Choroid plexus epithelial cell (primary cell): ENCODE data around the gene BCL2.

Experiments used
- DNase-seq: peaks from one replicate; pipeline ENCODE4 v3.0.0-alpha.2; 2010; ENCODE audit warnings: low read depth
- H3K4me3 ChIP-seq: 2 replicates; pipeline ENCODE4 v1.5.1; 2011; ENCODE audit warnings: low read depth, mild to moderate bottlenecking, control low read depth, low read length, moderate library complexity
- TF ChIP-seq, protein P1 (sequence below): conservative IDR thresholded peaks from 2 replicates; pipeline ENCODE4 v1.5.1; 2011; ENCODE audit warnings: low read depth, mild to moderate bottlenecking, control low read depth, inconsistent platforms, low read length, moderate library complexity

BCL2 gene

DNA sequence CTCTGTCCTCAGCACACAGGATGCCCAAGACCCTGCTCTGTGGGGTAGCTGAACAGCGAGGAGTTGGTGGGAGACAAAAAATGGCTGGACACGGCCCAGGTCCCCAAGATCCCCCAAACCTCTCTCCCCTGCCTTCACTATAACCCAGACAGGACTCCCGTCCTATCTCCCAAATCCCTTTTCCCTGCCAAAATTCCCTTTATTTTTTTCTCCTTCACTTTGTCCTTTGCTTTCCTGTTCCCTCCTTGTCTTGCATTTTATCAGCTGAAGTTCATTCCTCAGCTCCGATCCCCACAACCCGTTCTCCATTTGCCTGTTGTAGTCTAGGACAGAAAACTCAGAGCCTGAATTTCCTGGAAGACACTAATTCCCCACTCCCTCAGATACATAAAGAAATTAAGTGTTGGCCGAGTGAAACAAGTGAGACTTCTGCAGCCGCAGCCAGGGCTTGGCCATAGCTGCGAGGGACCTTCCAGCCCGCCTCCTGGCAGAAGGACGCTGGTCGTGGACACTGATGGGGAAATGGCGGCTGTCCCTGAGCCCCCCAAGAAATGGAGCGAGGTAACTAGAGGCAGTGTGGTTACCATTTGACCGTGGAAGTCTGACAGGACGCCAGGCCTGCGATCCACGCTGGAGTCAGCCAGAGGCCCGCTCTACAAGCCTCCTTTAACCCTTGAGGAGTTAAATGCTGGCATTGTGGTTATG is 173.6 kb downstream of the BCL2 start:
- TF ChIP-seq, protein P1, sequence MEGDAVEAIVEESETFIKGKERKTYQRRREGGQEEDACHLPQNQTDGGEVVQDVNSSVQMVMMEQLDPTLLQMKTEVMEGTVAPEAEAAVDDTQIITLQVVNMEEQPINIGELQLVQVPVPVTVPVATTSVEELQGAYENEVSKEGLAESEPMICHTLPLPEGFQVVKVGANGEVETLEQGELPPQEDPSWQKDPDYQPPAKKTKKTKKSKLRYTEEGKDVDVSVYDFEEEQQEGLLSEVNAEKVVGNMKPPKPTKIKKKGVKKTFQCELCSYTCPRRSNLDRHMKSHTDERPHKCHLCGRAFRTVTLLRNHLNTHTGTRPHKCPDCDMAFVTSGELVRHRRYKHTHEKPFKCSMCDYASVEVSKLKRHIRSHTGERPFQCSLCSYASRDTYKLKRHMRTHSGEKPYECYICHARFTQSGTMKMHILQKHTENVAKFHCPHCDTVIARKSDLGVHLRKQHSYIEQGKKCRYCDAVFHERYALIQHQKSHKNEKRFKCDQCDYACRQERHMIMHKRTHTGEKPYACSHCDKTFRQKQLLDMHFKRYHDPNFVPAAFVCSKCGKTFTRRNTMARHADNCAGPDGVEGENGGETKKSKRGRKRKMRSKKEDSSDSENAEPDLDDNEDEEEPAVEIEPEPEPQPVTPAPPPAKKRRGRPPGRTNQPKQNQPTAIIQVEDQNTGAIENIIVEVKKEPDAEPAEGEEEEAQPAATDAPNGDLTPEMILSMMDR: no peak
- no peak for DNase-seq
- no peak overlapping the region for H3K4me3 ChIP-seq

DNA sequence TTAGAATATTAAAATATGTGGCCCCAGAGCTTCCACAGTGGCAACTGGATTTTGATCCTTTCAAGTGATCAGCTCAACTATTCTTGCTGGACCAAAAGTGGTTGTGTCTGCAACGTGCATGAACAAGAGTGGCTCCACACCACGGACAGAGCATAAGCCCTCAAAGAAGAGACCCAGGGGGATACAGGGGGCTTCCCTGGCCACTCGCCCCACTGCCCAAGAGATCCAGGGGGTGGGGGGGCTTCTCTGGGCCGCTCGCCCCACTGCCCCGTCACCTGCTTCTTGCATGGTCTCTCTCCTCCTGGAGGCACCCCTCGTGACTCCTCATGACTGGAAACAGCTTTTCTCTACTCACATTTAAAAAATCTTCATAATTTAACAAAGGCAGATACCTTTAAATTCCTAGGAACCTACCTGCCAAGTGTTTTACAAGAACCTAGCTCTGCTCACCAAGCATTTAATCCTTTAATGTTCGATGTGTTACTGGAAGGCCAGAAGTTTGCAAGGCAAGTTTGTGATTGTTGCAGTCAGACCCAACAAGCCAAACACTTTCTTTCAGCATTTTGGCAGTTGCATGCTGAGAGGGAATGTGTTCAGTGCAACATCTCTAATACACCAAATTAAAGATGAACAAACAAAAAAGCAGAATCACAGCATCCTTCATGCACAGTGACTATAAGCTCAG is 174.3 kb downstream of the BCL2 start:
- H3K4me3 ChIP-seq: no peak overlapping the region
- no peak for DNase-seq
- TF ChIP-seq, protein P1: no peak

DNA sequence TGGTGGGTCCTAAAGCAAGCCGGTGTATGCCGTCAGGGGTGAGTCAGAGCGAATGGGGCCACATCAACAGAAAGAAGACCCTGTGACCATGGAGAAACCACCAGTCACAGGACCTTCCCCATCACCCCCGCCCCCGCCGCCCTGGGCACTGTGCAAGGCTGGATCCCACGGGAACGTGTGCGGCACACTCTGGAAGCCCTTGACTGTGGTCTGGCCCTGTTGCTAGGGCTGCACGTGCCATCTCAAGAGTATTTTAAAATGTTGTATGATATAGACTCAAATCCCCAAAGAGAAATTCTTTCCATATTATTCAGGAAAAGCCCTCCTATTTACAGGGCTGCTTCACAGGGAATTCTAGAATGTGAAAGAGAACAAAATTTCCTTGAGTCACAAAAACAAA is 174.8 kb downstream of the BCL2 start:
- no peak overlapping the region for H3K4me3 ChIP-seq
- TF ChIP-seq, protein P1: no peak
- no peak for DNase-seq

DNA sequence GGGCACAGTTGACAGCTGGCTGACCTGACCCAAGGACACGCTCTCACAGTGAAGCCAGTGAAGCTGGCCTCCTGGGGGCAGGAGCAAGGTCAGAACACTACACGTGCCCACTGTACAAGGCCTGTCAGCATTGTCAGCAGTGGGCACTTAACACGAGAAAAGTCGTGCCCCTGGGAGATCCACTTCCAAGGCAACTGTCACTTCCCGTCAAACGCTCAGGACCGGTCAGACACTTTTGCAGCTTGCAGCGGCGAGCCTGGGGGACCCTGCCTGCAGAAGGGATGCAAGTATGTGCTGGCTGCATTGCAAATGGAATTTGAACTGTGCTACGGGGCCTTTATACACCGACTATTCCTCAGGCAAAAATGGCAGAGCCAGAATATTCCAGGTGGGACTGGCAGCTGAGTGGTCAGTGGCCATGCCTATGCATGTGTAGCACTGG is 176.2 kb downstream of the BCL2 start:
- no peak for DNase-seq
- H3K4me3 ChIP-seq: no peak overlapping the region
- TF ChIP-seq, protein P1: no peak

- TF ChIP-seq, protein P1: no peak
- DNase-seq: no peak
- no peak overlapping the region for H3K4me3 ChIP-seq
Observed at GRCh38 chr18:63142594-63143225, 176.9 kb downstream of the BCL2 start.

GRCh38 chr18:63141778-63142176 is 177.8 kb downstream of the BCL2 start:
- TF ChIP-seq, protein P1: no peak
- no peak overlapping the region for H3K4me3 ChIP-seq
- no peak for DNase-seq
